Fibroblast of gingiva (primary cell): ENCODE results near the gene PIK3C2B.
"Not testable (repeated sequence)": the region's sequence is repeated elsewhere in the genome, so short reads cannot be mapped to it uniquely, and the experiment has no call there.

Experiments
- DNase-seq: peaks from one replicate; pipeline ENCODE4 v3.0.0-alpha.2; 2011; ENCODE audit warnings: low read depth

Gene PIK3C2B

GRCh38 chr1:204494281-204495077, at the start of gene PIK3C2B:
TSS of gene PIK3C2B (minus strand) at chr1:204494805. CDS start at chr1:204469802, 25,003 bp downstream.
- DNase-seq: peak; percentile 71

GRCh38 chr1:204544321-204544720, 49.7 kb upstream of the PIK3C2B start:
- DNase-seq: peak; percentile 21

- no peak for DNase-seq
These were observed 47.0 kb upstream of the PIK3C2B start for GRCh38 chr1:204541626-204542025.

GRCh38 chr1:204532832-204533231, 38.2 kb upstream of the PIK3C2B start:
- no peak for DNase-seq

GRCh38 chr1:204530932-204531331, 36.3 kb upstream of the PIK3C2B start:
- DNase-seq: no peak

- DNase-seq: no peak
These were observed 34.8 kb upstream of the PIK3C2B start for GRCh38 chr1:204529371-204529895.

- DNase-seq: no peak
These were observed 34.1 kb upstream of the PIK3C2B start for GRCh38 chr1:204528677-204529076.

GRCh38 chr1:204528241-204528640, 33.6 kb upstream of the PIK3C2B start:
- no peak for DNase-seq

GRCh38 chr1:204524986-204525385, 30.4 kb upstream of the PIK3C2B start:
- DNase-seq: no peak

- no peak for DNase-seq
These were observed 29.1 kb upstream of the PIK3C2B start for GRCh38 chr1:204523605-204524215.

- DNase-seq: not testable (repeated sequence)
These were observed 27.4 kb upstream of the PIK3C2B start for GRCh38 chr1:204521941-204522521.

- DNase-seq: no peak
These were observed 26.5 kb upstream of the PIK3C2B start for GRCh38 chr1:204520834-204521709.

- DNase-seq: not testable (repeated sequence)
These were observed 22.8 kb upstream of the PIK3C2B start for GRCh38 chr1:204517382-204517781.

- DNase-seq: peak; percentile 96
These were observed 21.7 kb upstream of the PIK3C2B start, which contains the start of gene MDM4 for GRCh38 chr1:204516180-204516879. TSS of gene MDM4 (plus strand) at chr1:204516406. CDS start at chr1:204525519, 9,113 bp downstream.

- DNase-seq: no peak
These were observed 20.2 kb upstream of the PIK3C2B start for GRCh38 chr1:204514828-204515227.

GRCh38 chr1:204513117-204513716, 18.6 kb upstream of the PIK3C2B start:
- no peak for DNase-seq

GRCh38 chr1:204511366-204511765, 16.8 kb upstream of the PIK3C2B start:
- no peak for DNase-seq

- no peak for DNase-seq
These were observed 14.6 kb upstream of the PIK3C2B start for GRCh38 chr1:204509186-204509635.

- peak; percentile 56 for DNase-seq
These were observed 12.9 kb upstream of the PIK3C2B start for GRCh38 chr1:204507317-204508105.

GRCh38 chr1:204506969-204507316, 12.3 kb upstream of the PIK3C2B start:
- peak; percentile 89 for DNase-seq
